ENCODE data around the gene ABCB11. TPM values are rescaled to one million over a fixed set of nuclear protein-coding genes. Genes with fewer than 3 reads are reported as not detected.

The ABCB11 gene
- total RNA-seq, 2 experiments from 2014 or later, result not detected

GRCh38 chr2:169005994-169006393 is 25.1 kb downstream of the ABCB11 start:
- no peak for ATAC-seq
- no peaks in the 10 kb centered on the region for H3K27me3 Mint-ChIP-seq
- H3K27ac Mint-ChIP-seq, result no peak overlapping the region
- H3K4me1 Mint-ChIP-seq, result peaks cover 15% of the 10 kb centered on the region
- no peaks in the 10 kb centered on the region for H3K9me3 Mint-ChIP-seq (ENCODE audit: low read depth)
- CTCF ChIA-PET, result interaction anchor here (1.0 kb wide), 1 partner anchor 60 kb away, joined by 3 read pairs; no protein-coding TSS in a partner anchor
- no peak for DNase-seq
- POLR2A ChIA-PET, result no interaction called here
- H3K4me3 Mint-ChIP-seq, result no peak overlapping the region
- no peaks in the 10 kb centered on the region for H3K36me3 Mint-ChIP-seq (ENCODE audit: low read depth)
- intact Hi-C loops (cut with DNase I, micrococcal nuclease), result no loop called here

- Mint-ChIP-seq H3K27ac (no peak overlapping the region), H3K27me3 (no peaks in the 10 kb centered on the region), H3K4me3 (no peak overlapping the region), H3K9me3 (ENCODE audit: low read depth) (no peaks in the 10 kb centered on the region), H3K36me3 (ENCODE audit: low read depth) (no peaks in the 10 kb centered on the region), H3K4me1 (peaks cover 18% of the 10 kb centered on the region)
- CTCF ChIA-PET, result no interaction called here
- POLR2A ChIA-PET, result no interaction called here
- no peak for ATAC-seq
- no peak for DNase-seq
- intact Hi-C loops (cut with DNase I, micrococcal nuclease), result no loop called here
Measured at GRCh38 chr2:169005080-169005598, 26.0 kb downstream of the ABCB11 start.

- POLR2A ChIA-PET, result no interaction called here
Measured at GRCh38 chr2:169002161-169002738, 28.9 kb downstream of the ABCB11 start.

GRCh38 chr2:169001116-169001815 is 29.9 kb downstream of the ABCB11 start:
- no peak overlapping the region for H3K27ac Mint-ChIP-seq
- H3K27me3 Mint-ChIP-seq, result peaks cover 3% of the 10 kb centered on the region
- H3K36me3 Mint-ChIP-seq (ENCODE audit: low read depth), result no peaks in the 10 kb centered on the region
- no peaks in the 10 kb centered on the region for H3K9me3 Mint-ChIP-seq (ENCODE audit: low read depth)
- peaks cover 10% of the 10 kb centered on the region for H3K4me1 Mint-ChIP-seq
- POLR2A ChIA-PET, result no interaction called here
- intact Hi-C loops (cut with DNase I, micrococcal nuclease), result no loop called here
- peak; percentile 13 for DNase-seq
- CTCF ChIA-PET, result interaction anchor here (0.5 to 1.1 kb wide), 4 partner anchors 31 to 343 kb away, joined by 3 to 4 read pairs (median 3); no protein-coding TSS in a partner anchor
- ATAC-seq, result no peak
- no peak overlapping the region for H3K4me3 Mint-ChIP-seq

More at GRCh38 chr2:169002161-169002738, 28.9 kb downstream of the ABCB11 start:
- ATAC-seq (no peak), DNase-seq (no peak)
- H3K9me3 Mint-ChIP-seq (ENCODE audit: low read depth), result no peaks in the 10 kb centered on the region
- CTCF ChIA-PET, result no interaction called here
- H3K36me3 Mint-ChIP-seq (ENCODE audit: low read depth), result no peaks in the 10 kb centered on the region
- no peaks in the 10 kb centered on the region for H3K27me3 Mint-ChIP-seq
- intact Hi-C loops (cut with DNase I, micrococcal nuclease), result no loop called here
- H3K4me3 Mint-ChIP-seq, result no peak overlapping the region
- no peak overlapping the region for H3K27ac Mint-ChIP-seq
- H3K4me1 Mint-ChIP-seq, result peaks cover 10% of the 10 kb centered on the region

GRCh38 chr2:168999668-169000213 is 31.4 kb downstream of the ABCB11 start:
- intact Hi-C loops (cut with DNase I, micrococcal nuclease), result no loop called here
- CTCF ChIA-PET, result interaction anchor here (1.0 to 1.7 kb wide), 2 partner anchors 18 to 110 kb away, joined by 3 read pairs; no protein-coding TSS in a partner anchor
- Mint-ChIP-seq H3K36me3 (ENCODE audit: low read depth) (no peaks in the 10 kb centered on the region), H3K9me3 (ENCODE audit: low read depth) (no peaks in the 10 kb centered on the region), H3K4me1 (peaks cover 10% of the 10 kb centered on the region), H3K27ac (no peak overlapping the region), H3K4me3 (no peak overlapping the region), H3K27me3 (peaks cover 3% of the 10 kb centered on the region)
- POLR2A ChIA-PET, result no interaction called here
- ATAC-seq, result no peak
- no peak for DNase-seq

- ATAC-seq (no peak), DNase-seq (no peak)
- no peaks in the 10 kb centered on the region for H3K9me3 Mint-ChIP-seq (ENCODE audit: low read depth)
- peaks cover 5% of the 10 kb centered on the region for H3K27me3 Mint-ChIP-seq
- ChIA-PET CTCF (interaction anchor here (1.3 to 1.7 kb wide), 2 partner anchors 111 to 133 kb away, joined by 3 to 4 read pairs; no protein-coding TSS in a partner anchor), POLR2A (interaction anchor here (0.6 kb wide), 1 partner anchor 593 kb away, joined by 3 read pairs; no protein-coding TSS in a partner anchor)
- intact Hi-C loops (cut with DNase I, micrococcal nuclease), result no loop called here
- H3K27ac Mint-ChIP-seq, result no peak overlapping the region
- no peak overlapping the region for H3K4me3 Mint-ChIP-seq
- H3K4me1 Mint-ChIP-seq, result peaks cover 10% of the 10 kb centered on the region
- H3K36me3 Mint-ChIP-seq (ENCODE audit: low read depth), result no peaks in the 10 kb centered on the region
Measured at GRCh38 chr2:168998609-168999211, 32.4 kb downstream of the ABCB11 start.

GRCh38 chr2:168997794-168998193 is 33.3 kb downstream of the ABCB11 start:
- ATAC-seq, result no peak
- no peaks in the 10 kb centered on the region for H3K36me3 Mint-ChIP-seq (ENCODE audit: low read depth)
- ChIA-PET POLR2A (interaction anchor here (0.6 kb wide), 1 partner anchor 594 kb away, joined by 3 read pairs; no protein-coding TSS in a partner anchor), CTCF (interaction anchor here (1.3 kb wide), 1 partner anchor 134 kb away, joined by 4 read pairs; no protein-coding TSS in a partner anchor)
- H3K9me3 Mint-ChIP-seq (ENCODE audit: low read depth), result no peaks in the 10 kb centered on the region
- intact Hi-C loops (cut with DNase I, micrococcal nuclease), result no loop called here
- peaks cover 10% of the 10 kb centered on the region for H3K4me1 Mint-ChIP-seq
- peaks cover 5% of the 10 kb centered on the region for H3K27me3 Mint-ChIP-seq
- DNase-seq, result no peak
- no peak overlapping the region for H3K4me3 Mint-ChIP-seq
- no peak overlapping the region for H3K27ac Mint-ChIP-seq

GRCh38 chr2:168997118-168997521 is 34.0 kb downstream of the ABCB11 start:
- peaks cover 5% of the 10 kb centered on the region for H3K27me3 Mint-ChIP-seq
- POLR2A ChIA-PET, result no interaction called here
- intact Hi-C loops (cut with DNase I, micrococcal nuclease), result no loop called here
- DNase-seq (no peak), ATAC-seq (no peak)
- H3K36me3 Mint-ChIP-seq (ENCODE audit: low read depth), result no peaks in the 10 kb centered on the region
- no peak overlapping the region for H3K4me3 Mint-ChIP-seq
- H3K4me1 Mint-ChIP-seq, result peaks cover 10% of the 10 kb centered on the region
- H3K27ac Mint-ChIP-seq, result no peak overlapping the region
- H3K9me3 Mint-ChIP-seq (ENCODE audit: low read depth), result no peaks in the 10 kb centered on the region
- CTCF ChIA-PET, result interaction anchor here (0.5 kb wide), 1 partner anchor 15 kb away, joined by 3 read pairs; no protein-coding TSS in a partner anchor

GRCh38 chr2:168995744-168996143 is 35.4 kb downstream of the ABCB11 start:
- ChIA-PET CTCF (no interaction called here), POLR2A (no interaction called here)
- peaks cover 5% of the 10 kb centered on the region for H3K27me3 Mint-ChIP-seq
- H3K4me1 Mint-ChIP-seq, result peaks cover under 1% of the 10 kb centered on the region
- intact Hi-C loops (cut with DNase I, micrococcal nuclease), result no loop called here
- no peak overlapping the region for H3K4me3 Mint-ChIP-seq
- H3K9me3 Mint-ChIP-seq (ENCODE audit: low read depth), result no peaks in the 10 kb centered on the region
- no peak overlapping the region for H3K27ac Mint-ChIP-seq
- no peaks in the 10 kb centered on the region for H3K36me3 Mint-ChIP-seq (ENCODE audit: low read depth)
- no peak for DNase-seq
- ATAC-seq, result no peak

- no peak for ATAC-seq
- Mint-ChIP-seq H3K9me3 (ENCODE audit: low read depth) (no peaks in the 10 kb centered on the region), H3K4me3 (no peak overlapping the region), H3K36me3 (ENCODE audit: low read depth) (no peaks in the 10 kb centered on the region), H3K27me3 (peaks cover 5% of the 10 kb centered on the region), H3K4me1 (no peaks in the 10 kb centered on the region), H3K27ac (no peak overlapping the region)
- CTCF ChIA-PET, result interaction anchor here (1.3 kb wide), 1 partner anchor 139 kb away, joined by 3 read pairs; no protein-coding TSS in a partner anchor
- no peak for DNase-seq
- intact Hi-C loops (cut with DNase I, micrococcal nuclease), result no loop called here
- POLR2A ChIA-PET, result no interaction called here
Measured at GRCh38 chr2:168993538-168993937, 37.6 kb downstream of the ABCB11 start.

GRCh38 chr2:168992591-168993349 is 38.4 kb downstream of the ABCB11 start:
- no peaks in the 10 kb centered on the region for H3K36me3 Mint-ChIP-seq (ENCODE audit: low read depth)
- ATAC-seq (no peak), DNase-seq (no peak)
- no peak overlapping the region for H3K4me3 Mint-ChIP-seq
- intact Hi-C loops (cut with DNase I, micrococcal nuclease), result no loop called here
- ChIA-PET POLR2A (no interaction called here), CTCF (no interaction called here)
- peaks cover 5% of the 10 kb centered on the region for H3K27me3 Mint-ChIP-seq
- H3K9me3 Mint-ChIP-seq (ENCODE audit: low read depth), result no peaks in the 10 kb centered on the region
- no peaks in the 10 kb centered on the region for H3K4me1 Mint-ChIP-seq
- no peak overlapping the region for H3K27ac Mint-ChIP-seq

Data from activated CD4-positive, alpha-beta T cell treated with anti-CD3 and anti-CD28 coated beads for 36 hours (primary cell).